RWPE1 (cell line): ENCODE measurements around the gene TRAPPC10.

Experiments
- CTCF ChIA-PET: fragments of 350-600 bp; sonication (Branson Sonifier 250); formaldehyde crosslinking; extraction: SDS; loops from one replicate; lab custom pipeline; 2021; lab: Yijun Ruan, JAX
- POLR2A ChIA-PET: fragments of 400-600 bp; formaldehyde crosslinking; extraction: SDS; loops from one replicate; lab custom pipeline; 2020; ENCODE audit warnings: antibody characterized with exemption; ENCODE audit not compliant: low non-redundant PET; lab: Yijun Ruan, JAX
- DNase-seq: peaks from one replicate; pipeline ENCODE4 v3.0.0; 2012; ENCODE audit warnings: low spot score
- H3K27ac ChIP-seq: fragments of 450-650 bp; 2 replicates; pipeline ENCODE4 v1.5.1; 2017
- TF ChIP-seq, protein P1 (sequence below): fragments of 450-650 bp; conservative IDR thresholded peaks from 2 replicates; pipeline ENCODE4 v1.5.1; 2017; ENCODE audit warnings: low read depth, mild to moderate bottlenecking

TRAPPC10 gene

GRCh38 chr21:43974791-43975468 is 37.2 kb upstream of the TRAPPC10 start:
- TF ChIP-seq, protein P1, sequence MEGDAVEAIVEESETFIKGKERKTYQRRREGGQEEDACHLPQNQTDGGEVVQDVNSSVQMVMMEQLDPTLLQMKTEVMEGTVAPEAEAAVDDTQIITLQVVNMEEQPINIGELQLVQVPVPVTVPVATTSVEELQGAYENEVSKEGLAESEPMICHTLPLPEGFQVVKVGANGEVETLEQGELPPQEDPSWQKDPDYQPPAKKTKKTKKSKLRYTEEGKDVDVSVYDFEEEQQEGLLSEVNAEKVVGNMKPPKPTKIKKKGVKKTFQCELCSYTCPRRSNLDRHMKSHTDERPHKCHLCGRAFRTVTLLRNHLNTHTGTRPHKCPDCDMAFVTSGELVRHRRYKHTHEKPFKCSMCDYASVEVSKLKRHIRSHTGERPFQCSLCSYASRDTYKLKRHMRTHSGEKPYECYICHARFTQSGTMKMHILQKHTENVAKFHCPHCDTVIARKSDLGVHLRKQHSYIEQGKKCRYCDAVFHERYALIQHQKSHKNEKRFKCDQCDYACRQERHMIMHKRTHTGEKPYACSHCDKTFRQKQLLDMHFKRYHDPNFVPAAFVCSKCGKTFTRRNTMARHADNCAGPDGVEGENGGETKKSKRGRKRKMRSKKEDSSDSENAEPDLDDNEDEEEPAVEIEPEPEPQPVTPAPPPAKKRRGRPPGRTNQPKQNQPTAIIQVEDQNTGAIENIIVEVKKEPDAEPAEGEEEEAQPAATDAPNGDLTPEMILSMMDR, result no peak
- DNase-seq, result no peak
- ChIA-PET POLR2A (no interaction called here), CTCF (interaction anchor here (0.5 to 1.6 kb wide), 12 partner anchors 10 to 186 kb away, joined by 3 to 16 read pairs (median 4); partner anchors contain the start of gene RRP1)
- H3K27ac ChIP-seq, result peak overlapping the region; percentile 55

GRCh38 chr21:43975469-43976098 is 36.5 kb upstream of the TRAPPC10 start:
- ChIA-PET CTCF (interaction anchor here (0.5 to 1.6 kb wide), 13 partner anchors 9 to 212 kb away, joined by 3 to 16 read pairs (median 3); partner anchors contain the start of gene RRP1), POLR2A (no interaction called here)
- peak; percentile 64 for DNase-seq
- H3K27ac ChIP-seq, result peak overlapping the region; percentile 55
- TF ChIP-seq, protein P1, result peak; percentile 95

GRCh38 chr21:43976661-43977060 is 35.4 kb upstream of the TRAPPC10 start:
- H3K27ac ChIP-seq, result no peak overlapping the region
- POLR2A ChIA-PET, result no interaction called here
- TF ChIP-seq, protein P1, result no peak
- no peak for DNase-seq
- CTCF ChIA-PET, result interaction anchor here (0.6 to 1.6 kb wide), 2 partner anchors 187 to 479 kb away, joined by 3 to 8 read pairs; partner anchors contain the start of gene RRP1

DNA sequence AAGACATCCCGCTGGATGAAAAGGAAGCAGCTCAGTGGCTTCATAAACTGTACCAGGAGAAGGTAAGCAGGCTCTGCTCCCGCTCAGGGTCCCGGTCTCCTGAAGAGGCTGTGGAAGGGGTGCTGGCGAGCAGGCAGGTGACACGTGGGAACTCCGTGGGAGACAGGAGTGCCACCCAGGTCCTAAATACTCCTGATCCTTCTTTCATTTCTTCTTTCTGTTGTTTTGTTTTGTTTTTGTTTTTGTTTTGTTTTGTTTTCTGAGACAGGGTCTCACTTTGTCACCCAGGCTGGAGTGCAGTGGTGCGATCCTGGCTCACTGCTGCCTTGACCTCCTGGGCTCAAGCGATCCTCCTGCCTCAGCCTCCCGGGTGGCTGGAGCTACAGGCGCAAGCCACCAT is 34.0 kb upstream of the TRAPPC10 start:
- ChIA-PET POLR2A (no interaction called here), CTCF (no interaction called here)
- no peak overlapping the region for H3K27ac ChIP-seq
- TF ChIP-seq, protein P1, result no peak
- no peak for DNase-seq

GRCh38 chr21:43979654-43980053 is 32.5 kb upstream of the TRAPPC10 start:
- ChIA-PET CTCF (no interaction called here), POLR2A (no interaction called here)
- 0 out of 2 replicates have a peak overlapping the region, but pooled peaks have one; percentile 12 for H3K27ac ChIP-seq
- DNase-seq, result no peak
- TF ChIP-seq, protein P1, result no peak

DNA sequence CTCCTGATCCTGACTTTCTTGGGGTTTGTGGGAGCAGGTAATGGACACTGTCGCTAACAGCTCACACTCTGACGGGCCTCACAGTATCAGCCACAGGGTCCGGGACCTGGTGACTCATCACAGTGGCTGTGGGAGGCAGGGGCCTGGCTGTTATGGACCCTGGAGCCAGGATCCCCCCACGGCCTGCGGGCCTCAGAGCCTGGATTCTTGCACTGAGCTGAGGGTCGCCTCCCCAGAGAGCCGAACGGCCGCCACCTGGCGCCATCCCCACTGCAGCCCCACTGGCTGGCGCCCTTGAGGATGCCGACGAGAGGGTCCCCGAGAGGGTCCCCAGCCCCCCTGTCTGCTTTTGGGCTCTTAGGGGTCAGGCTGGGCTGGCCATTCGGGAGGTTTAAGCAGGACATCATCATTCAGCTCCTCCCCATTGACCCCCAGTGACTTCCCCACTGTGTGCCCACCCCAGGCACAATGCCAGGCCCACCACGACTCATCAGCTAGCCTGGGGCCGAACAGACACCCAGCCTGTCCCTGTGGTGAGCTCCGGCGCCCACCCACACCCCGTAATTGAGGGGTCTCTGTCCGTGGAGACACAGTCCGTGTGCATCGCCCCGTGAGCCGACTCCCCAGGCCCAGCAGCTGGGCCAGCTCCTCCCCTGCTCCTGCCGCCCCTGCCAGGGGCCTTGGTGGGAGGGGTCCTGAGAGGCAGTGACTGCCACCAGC is 30.8 kb upstream of the TRAPPC10 start:
- ChIA-PET CTCF (no interaction called here), POLR2A (no interaction called here)
- TF ChIP-seq, protein P1, result no peak
- no peak overlapping the region for H3K27ac ChIP-seq
- DNase-seq, result no peak
